ENCODE results near the gene MED13L. TPM values are rescaled to one million over a fixed set of nuclear protein-coding genes. Genes with fewer than 3 reads are reported as not detected.

Gene MED13L
- total and polyA plus RNA-seq, 2 of the 4 experiments (the other 2 are of a cell fraction): 17.9 to 49.1 TPM

GRCh38 chr12:116233669-116234068 lies 43.8 kb downstream of the MED13L start:
- Histone ChIP-seq H3K79me1 (ENCODE audit: low read depth in 1 of 2, low read length in 2 of 2) (peaks cover 21 to 54% of the 10 kb centered on the region in 2 experiments), H3K4ac (ENCODE audit: low read depth, low read length) (no peak overlapping the region), H2BK20ac (ENCODE audit: low read depth, low read length) (no peak overlapping the region), H3K9me1 (ENCODE audit: insufficient read depth, low read length) (peaks cover 5% of the 10 kb centered on the region; the same call in 1 of the 2 replicates), H3K14ac (replicated peaks; ENCODE audit: low read depth, low read length) (no peak overlapping the region), H3K56ac (ENCODE audit: extremely low read depth, insufficient read depth, low read length) (no peak overlapping the region), H2AFZ (replicated peaks; ENCODE audit: low read length, poor library complexity) (no peak overlapping the region), H2AK9ac (replicated peaks; ENCODE audit: low read depth, low read length, poor library complexity) (no peak overlapping the region), H3K18ac (ENCODE audit: low read depth, low read length) (no peak overlapping the region), H3K4me2 (ENCODE audit: low read depth, low read length) (no peak overlapping the region), H4K5ac (ENCODE audit: low read depth, low read length) (no peak overlapping the region), H2BK5ac (ENCODE audit: low read depth, low read length, poor library complexity, severe bottlenecking) (no peak overlapping the region), H2BK15ac (ENCODE audit: low read depth, low read length) (no peak overlapping the region), H3K27me3 (ENCODE audit: control insufficient read depth, insufficient read depth, low read length) (no peaks in the 10 kb centered on the region), H2AK5ac (ENCODE audit: low read depth, low read length) (no peak overlapping the region), H3K23ac (ENCODE audit: low read depth, low read length) (no peak overlapping the region), H3K36me3 (ENCODE audit: control insufficient read depth, insufficient read depth, low read length) (no peaks in the 10 kb centered on the region), H3K4me1 (ENCODE audit: control insufficient read depth, insufficient read depth, low read length) (peaks cover 2% of the 10 kb centered on the region), H2BK120ac (ENCODE audit: low read depth, low read length) (no peak overlapping the region), H3K9me3 (ENCODE audit: control insufficient read depth, insufficient read depth, low read length) (no peaks in the 10 kb centered on the region), H3K27ac (ENCODE audit: insufficient read depth, low read length) (no peak overlapping the region), H4K91ac (ENCODE audit: insufficient read depth, low read depth, low read length) (no peak overlapping the region), H3K4me3 (ENCODE audit: insufficient read depth, low read depth, low read length) (no peak overlapping the region), H4K20me1 (ENCODE audit: insufficient read depth, low read length) (peaks cover 58% of the 10 kb centered on the region), H4K8ac (ENCODE audit: low read depth in 2 of 2, low read length in 2 of 2) (no peak overlapping the region), H3K9ac (ENCODE audit: low read depth, low read length) (no peak overlapping the region)
- WGBS, 2 experiments (ENCODE audit: extremely low coverage in 2 of 2, insufficient read length in 1 of 2): no CpG with 5 or more reads among the region's 3 CpGs
- in situ Hi-C loops (cut with MboI; ENCODE audit: low sequenced_read_pairs) (no loop called here), dilution Hi-C loops (cut with HindIII; ENCODE audit: low sequenced_read_pairs, unreplicated experiment) (no loop called here), intact Hi-C loops (cut with micrococcal nuclease) (no loop called here)
- CTCF ChIA-PET: no interaction called here
- peak; percentile 62 for DNase-seq
- TF ChIP-seq MAZ (IDR thresholded peaks at IDR 0.05; ENCODE audit: borderline replicate concordance, low read depth, low read length) (no peak), BHLHE40 (IDR thresholded peaks at IDR 0.05; ENCODE audit: low read depth, low read length) (0 out of 2 replicates have a peak, but pooled peaks have one; percentile 29)
- BruUV-seq (replicated peaks): no TSS peak
- ATAC-seq (ENCODE audit: low read depth): peak; percentile 74
- POLR2A ChIA-PET (ENCODE audit: unreplicated experiment): no interaction called here
